Fibroblast of skin of left biceps (primary cell): Measurements from ENCODE around the gene SLC34A1.
"Not testable (repeated sequence)": the region's sequence is repeated elsewhere in the genome, so short reads cannot be mapped to it uniquely, and the experiment has no call there.

Experiments
- DNase-seq, 2 experiments: peaks; one replicate each; pipeline ENCODE4 v3.0.0-alpha.2; 2013; ENCODE audit warnings: low read depth in 2 of 2

Gene SLC34A1

DNA sequence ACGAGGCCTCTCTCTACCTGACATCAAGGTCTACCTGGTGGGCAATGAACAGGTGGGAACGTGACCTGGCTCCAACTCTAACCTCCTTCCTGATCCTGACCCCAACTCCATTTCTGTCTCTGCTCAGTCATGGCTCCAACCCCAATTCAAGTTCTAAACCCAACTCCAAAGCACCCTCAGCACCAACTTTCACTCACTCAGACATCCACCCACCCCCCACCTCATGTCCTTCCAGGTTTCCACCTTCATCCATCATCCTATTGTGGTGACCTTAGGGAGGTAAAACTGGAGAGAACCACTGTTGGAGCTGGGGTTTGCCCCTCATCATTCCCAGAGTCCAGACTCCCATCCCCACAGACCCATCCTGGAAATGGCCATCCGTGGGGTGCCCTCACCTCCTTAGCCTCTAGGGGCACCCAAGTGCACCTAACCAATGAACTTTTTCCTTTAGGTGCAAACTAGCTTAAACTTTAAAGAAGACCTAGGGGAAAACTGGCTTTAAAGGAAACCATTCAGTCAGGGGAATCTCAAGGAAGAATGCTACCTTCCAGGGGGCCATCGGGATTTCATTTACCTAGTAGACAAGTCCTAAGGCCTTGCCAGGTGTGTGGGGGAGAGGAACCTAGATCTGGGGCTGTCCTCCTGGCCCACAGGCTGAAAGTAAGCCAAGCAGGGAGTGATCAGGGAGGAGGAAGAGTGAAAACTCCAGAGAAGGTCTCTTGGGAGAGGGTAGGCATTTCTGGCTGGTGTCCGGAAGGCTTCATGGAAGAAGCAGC is 15.2 kb upstream of the SLC34A1 start:
- no peak for DNase-seq

DNA sequence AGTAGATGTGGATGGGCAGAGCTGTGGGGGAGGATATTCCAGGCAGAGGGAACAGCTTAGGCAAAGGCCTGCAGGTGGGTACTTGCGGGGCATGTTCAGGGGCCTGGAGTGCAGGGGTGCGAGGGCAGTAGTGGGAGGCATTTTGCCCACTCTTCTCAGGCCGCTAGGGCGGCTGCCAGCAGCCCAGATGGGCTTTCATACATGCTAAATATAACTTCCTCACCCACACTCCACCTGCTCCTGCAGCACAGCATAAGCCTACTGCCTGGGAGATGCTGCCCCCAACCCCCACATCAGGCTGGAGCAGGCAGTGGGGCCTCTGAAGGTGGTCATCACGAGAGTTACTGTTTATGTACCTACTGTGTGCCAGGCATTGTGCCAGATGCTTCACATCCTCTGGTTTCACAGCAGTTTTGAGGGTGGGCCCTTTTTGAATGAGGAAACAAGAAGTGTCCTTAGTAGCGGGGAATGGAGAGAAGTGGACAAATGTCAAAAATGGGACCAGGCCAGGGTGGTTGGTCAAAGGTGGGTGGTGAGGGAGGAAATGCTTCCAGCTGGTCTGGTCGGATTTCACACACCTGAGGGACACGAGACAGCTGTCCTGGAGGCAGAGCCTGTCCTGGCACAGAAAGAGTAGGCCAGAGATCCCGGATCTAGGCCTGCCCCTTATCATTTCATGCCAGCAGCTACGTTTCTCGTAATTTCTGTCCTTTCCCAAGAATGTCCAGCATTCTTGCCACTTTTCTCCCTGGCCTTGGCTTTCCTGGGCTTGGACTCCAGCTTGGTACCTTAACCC is 14.4 kb upstream of the SLC34A1 start:
- no peak for DNase-seq

DNA sequence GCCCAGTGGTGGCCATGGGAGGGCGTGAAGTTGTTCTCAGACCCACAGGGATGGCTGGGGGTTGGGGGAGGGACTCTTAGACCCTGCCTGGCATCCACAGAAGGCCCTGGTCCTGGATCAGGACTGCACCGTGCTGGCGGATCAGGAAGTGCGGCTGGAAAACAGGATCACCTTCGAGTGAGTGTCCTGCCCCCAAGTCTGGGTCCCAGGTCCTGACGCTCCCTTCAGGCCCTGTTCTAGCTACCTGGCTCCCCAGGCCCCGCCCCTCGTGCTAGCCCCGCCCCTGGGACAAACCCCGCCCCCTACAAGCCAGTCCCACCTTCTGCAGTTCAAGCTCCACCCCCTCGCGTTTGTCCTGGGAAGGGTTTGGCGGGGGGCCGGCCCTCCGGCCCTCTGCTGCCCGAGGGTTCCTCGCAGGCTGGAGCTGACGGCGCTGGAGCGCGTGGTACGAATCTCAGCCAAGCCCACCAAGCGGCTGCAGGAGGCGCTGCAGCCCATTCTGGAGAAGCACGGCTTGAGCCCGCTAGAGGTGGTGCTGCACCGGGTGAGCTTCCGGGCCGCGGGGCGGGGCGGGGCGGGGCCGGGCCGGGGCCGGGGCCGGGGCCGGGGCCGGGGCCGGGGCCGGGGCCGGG is 13.6 kb upstream of the SLC34A1 start:
- DNase-seq, result no peak

DNA sequence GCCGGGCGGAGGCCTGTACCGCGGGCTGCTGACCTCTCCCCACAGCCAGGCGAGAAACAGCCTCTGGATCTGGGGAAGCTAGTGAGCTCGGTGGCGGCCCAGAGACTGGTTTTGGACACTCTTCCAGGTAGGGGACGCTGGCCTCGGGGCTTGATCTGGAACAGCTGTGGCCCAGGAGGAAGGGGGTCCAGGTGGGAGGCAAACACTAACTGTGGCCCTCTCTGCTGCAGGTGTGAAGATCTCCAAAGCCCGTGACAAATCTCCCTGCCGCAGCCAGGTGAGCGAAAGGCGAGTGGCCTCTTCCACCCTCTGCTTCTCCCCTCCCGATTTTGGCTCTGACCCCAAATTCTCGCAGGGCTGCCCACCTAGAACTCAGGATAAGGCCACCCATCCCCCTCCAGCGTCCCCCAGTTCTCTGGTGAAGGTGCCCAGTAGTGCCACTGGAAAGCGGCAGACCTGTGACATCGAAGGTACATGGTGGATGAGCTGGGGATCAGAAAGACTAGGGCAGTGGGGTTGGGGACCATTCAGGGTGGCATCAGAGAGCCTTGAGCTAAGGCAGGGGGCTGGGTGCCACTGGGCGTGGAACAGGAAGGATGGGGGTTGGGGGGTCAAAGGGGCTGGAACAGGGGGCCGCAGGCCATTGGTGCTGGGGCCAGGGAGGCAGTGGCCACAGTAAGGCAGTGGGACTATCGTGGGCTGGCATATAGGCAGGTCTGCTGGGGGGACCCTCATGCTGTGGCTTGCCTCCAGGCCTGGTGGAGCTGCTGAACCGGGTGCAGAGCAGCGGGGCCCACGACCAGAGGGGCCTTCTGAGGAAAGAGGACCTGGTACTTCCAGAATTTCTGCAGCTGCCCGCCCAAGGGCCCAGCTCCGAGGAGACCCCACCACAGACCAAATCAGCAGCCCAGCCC is 12.9 kb upstream of the SLC34A1 start:
- DNase-seq, result no peak

DNA sequence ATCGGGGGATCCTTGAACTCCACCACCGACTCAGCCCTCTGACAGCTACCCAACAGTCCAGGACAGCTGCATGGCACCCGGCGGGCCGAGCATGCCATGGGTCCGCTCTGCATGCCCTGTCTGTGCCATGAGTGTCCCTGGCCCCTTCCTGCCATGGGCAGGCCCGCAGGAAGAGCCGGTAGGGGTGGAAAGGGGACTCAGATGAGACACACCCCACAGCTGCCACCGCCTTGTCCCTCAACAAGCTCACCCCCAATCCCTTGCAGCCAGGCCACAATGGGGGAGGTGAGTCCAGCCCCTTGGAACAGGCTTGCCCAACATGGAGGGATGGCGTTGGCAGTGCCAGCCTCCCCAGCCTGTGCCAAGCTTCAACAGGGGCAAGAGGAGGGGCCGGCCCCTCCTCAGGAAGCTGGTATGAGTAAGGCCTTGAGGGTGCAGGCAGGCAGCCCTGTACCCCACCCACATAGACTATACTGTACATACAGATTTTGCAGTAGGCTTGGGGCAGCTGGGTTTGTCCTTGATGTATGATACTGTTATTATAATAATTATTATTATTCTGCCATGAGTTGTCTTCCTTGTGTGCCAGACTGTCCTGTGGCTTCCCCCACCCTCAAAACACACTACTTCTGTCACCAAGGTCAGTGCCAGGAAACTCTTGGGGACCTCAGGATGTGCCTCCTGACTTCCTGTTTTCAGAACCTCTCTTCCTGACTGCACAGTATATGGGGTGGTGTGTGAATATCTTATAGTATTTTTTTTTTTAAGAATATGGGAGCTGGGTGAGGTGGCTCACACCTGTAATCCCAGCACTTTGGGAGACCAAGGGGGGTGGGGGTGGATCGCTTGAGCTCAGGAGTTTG is 12.0 kb upstream of the SLC34A1 start:
- no peak for DNase-seq

DNA sequence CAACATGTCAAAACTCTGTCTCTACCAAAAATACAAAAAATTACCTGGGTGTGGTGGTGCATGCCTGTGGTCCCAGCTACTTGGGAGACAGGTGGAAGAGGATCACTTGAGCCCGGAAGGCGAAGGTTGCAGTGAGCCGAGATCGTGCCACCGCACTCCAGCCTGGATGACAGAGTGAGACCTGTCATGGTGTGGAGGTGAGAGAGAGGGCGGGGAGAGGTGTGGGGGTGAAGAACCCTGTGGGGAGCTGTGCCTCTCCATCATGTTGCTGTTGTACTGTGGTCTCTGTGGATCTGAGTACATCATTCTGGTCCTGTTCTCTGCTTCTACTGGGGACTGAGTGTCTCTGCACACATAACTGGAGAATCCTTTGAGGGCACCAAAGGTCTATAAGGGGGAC is 11.3 kb upstream of the SLC34A1 start:
- DNase-seq, result no peak

DNA sequence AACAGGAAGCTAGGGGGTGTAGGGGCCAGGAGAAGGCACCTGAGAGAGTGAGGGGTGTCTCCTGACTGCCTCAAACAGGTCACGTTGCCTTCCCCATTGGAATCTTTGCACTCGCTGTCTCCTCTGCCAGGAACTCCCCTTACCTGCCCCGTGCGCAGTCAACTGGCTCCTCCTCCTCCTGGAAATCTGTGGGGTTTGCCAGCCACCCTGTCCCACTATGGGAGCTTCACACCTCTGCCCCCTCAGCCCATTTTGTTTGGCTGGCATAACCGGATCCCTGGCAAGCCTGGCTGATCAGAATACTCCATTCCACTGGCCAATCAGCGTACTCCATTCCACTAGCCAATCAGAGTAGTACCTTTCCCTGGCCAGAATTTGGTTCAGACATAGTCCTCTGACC is 10.4 kb upstream of the SLC34A1 start:
- no peak for DNase-seq

DNA sequence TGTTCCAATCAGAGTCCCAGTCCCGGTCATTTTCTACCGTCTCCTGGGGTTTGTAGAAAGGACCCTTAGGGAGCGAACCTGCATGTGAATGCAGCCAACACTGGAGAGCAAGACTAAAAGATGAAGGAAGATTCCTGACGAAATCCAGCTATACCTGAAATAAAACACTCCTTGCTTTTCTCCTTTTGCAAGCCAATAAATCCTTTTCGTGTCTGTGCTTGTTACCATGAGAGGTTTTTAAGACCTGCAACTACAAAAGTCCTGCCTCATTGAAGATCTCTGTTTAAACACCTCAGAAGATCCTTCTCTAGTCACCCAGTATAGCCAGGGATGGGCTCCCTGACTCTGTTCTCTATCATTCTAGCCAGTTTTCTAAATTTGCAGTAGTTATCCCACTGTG is 10.0 kb upstream of the SLC34A1 start:
- no peak for DNase-seq

DNA sequence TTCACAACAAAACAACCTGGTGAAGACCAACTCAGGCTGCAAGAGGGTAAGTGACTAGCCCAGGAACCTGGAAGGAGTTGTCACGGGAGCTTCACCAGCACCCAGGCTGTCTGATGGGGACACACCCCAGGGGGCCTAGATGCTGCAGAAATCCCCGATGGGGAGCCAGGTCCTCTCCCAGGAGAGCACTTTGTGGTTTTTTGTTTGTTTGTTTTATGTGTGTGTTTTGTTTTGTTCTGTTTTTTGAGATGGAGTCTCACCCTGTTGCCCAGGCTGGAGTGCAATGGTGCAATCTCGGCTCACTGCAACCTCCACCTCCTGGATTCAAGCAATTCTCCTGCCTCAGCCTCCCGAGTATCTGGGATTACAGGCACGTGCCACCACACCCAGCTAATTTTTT is 8.7 kb upstream of the SLC34A1 start:
- DNase-seq, result not testable (repeated sequence)

DNA sequence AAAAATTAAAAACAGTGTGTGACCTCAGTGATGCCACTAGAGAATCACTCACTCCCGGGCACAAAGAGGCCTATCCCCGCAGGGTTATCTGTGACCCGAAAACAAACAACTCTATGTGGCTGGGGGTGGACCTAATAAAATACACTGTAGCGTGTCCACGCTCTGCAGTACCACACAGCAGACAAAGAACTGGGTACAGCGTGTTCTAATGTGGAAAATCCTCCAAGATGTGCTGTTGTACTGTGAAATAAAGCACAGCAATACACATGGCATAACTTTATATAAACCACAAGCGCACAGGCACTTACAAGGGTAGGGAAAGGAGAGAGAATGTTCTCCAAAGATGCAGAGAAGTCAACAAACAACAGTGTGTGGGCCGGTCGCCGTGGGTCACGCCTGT is 8.1 kb upstream of the SLC34A1 start:
- DNase-seq, result no peak

DNA sequence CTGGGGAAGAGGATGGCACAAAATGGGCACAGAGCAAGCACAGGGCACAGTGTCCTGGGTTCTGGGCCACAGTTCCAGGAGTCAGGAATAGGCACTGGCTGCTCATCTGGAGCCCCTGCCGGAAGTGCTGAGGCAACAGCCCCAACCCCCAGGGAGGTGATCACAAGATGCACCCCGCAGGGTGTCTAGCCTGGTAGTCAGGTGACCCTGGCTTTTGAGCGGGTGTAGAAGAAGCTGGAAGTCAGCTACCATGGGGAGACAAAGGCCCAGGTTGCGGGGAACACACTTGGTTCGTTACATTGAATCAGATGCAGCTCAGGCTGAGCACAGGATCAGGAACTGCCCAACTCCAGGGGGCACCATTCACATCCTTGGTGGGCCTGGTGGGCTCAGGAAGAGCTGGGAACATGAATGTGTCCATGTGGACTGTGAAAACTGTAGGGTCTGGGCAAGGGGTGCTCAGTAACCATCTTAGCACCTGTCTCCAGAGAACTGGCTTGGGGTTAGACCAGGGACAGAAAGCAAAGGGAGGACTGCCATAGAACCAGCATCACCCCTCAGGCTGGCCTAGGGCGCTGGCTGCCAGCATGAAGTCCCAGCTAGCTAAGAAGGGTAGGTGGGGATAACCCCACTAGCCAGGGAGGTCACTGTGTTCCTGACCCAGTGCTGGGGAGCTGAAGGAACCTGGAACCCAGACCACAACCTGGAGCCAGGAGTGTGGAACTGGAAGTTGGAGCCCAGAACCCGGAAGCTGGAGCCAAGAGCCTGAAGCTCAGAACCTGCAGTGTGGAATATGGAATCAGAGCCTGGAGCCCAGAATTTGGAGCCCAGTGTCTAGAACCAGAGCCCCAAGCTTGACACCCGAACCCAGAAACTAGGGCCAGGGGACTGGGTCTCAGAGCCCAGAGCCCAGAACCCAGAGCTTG is 6.1 kb upstream of the SLC34A1 start:
- no peak for DNase-seq

DNA sequence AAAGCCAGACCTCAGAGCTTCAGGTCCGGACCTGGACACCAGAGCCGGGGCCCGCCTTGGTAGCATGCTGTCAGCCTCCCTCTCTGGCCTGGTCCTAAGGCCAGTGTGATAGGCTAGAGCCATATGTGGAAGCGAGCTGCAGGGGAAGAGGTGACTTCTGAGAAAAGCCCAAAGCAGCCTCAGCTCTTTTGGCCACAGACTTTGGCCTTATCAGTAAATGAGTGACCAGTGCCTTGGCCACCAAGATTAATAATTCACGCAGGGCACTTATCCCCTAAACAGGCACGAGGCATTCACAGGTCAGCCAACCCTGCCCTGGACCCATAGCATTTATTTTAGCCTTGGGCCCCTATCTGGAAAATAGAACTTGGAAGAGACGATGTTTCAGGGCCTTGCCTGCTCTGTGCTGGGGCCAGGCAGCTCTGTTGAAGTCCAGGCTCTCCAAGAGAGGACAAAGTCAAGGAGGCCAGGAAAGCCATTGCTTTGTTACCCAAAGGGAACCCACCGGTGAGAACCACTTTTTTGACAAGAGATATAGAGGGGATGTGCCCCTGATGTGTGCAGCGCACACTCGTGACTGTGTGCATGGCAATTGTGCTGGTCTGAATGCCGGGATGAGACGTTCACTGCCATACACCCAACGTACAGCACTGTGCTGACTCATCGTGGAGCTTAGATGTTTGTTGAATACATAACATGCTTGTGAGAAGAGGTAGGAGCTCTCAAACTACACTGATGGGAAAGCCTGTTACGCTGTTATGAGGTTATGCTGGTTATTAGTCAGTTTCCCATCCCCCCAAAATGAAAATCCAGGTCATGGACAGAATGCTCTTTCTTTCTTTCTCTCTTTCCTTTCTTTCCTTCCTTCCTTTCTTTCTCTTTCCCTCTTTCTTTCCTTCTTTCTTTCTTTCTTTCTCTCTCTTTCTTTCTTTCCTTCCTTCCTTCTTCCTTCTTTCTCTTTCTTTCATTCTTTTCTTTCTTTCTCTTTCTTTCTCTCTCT is 5.0 kb upstream of the SLC34A1 start:
- no peak for DNase-seq

DNA sequence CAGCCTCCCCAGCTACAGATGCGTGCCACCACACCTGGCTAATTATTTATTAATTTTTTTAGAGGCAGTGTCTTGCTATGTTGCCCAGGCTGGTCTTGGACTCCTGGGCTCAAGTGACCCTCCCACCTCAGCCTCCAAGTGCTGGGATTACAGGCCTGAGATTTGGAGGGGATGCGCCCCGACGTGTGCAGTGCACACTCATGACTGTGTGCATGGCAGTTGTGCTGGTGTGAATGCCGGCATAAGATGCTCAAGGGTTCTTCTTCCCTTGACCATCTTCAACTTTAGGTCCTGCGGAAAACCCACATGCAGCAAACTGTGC is 3.5 kb upstream of the SLC34A1 start:
- no peak for DNase-seq

DNA sequence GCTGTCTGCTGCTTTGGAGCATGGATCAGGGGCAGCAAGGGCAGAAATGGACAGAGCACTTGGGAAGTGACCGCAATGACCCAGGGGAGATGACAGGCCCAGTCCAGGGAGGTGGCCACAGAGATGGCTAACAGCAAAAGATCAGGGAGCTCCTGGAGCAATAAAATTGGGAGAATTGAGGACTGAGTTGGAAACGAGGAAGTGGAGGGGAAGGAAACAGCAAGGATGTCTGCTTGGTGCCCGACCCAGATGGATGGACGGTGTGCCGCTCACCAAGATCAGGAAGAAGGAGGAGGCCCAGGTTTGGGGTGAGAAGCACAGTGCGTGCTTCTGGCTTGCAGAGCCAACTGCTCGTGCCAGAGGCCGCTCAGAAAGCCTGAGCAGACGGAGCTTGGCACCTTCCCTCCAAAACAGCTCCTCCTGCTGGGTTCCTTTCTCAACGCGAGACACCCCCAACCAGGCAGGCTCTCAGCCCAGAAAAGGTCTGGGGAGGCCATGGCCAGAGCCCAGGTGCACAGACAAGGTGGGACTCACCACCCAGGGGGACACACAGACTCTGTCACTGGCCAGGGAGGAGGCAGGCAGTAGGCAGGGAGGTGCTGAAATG is 1.7 kb upstream of the SLC34A1 start:
- no peak for DNase-seq

DNA sequence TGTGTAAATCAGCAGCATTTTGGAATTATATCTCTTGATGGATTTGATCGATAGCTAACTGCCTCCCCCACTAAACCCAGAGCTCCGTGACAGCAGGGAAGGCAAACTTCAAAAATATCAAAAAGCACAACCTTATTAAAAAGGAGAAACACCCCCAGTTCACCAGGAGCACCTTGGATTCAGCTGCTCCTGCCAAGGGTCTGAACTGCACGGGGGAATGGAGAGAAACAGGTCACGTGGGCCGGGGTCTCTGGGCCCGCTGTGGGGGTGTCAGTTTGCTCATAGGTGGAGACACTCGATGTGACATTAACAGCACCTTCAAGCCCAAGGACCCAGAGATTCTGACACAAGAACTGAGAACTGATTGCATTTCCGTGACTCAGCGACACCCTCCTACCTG is 1.1 kb upstream of the SLC34A1 start:
- no peak for DNase-seq

DNA sequence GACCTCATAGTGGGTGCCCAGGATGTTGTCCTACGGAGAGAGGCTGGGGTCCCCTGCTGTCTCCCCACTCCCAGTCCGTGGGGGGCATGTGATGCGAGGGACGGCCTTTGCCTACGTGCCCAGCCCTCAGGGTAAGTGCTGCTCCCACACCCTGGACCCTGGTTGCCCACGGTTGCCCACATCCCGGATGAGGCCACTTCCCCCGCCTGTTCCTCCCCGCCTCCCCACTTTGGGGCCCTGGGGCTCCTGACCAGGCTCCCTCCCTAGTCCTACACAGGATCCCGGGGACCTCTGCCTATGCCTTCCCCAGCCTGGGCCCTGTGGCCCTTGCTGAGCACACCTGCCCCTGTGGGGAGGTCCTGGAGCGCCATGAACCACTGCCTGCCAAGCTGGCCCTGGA is 1.5 kb downstream of the SLC34A1 start:
- DNase-seq, result no peak

DNA sequence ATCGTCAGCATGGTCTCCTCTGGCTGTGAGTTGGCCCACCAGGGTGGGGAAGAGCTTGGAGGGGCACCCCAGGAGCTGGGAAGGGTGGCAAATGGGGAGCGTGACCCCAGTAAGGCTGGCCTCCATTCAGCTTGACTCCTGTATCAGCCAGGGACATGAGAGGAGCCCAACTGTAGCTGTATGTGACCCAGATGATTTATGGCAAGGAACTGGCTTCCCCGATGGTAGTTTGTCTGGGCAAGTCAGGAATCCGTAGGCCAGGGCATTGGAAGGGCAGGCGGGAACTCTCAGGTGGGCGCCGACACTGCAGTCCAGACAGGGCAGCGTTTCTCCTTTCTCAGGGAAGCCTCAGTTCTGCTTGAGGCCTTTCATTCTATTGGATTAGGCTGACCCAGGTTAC is 2.3 kb downstream of the SLC34A1 start:
- no peak for DNase-seq

DNA sequence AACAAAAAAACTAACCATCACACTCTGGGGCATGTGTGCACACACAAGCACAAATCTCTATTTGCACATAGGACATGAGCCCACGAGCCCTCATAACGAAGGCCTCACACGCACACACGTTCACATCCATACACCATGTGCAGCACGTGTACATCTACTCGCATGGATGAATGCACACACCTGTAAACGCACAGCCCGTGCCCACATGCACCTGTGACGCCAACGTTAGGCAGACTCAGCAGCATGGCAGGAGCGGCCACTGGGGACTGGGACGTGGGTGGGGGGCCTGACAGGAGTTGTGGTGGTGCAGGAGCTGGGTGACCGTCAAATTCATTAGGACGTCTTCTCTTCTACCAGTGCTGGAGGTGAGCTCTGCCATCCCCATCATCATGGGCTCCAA is 3.2 kb downstream of the SLC34A1 start:
- DNase-seq, result no peak
